ENCODE results near the gene TRNAU1AP. TPM values are rescaled to one million over a fixed set of nuclear protein-coding genes. Genes with fewer than 3 reads are reported as not detected.
"Not testable (repeated sequence)": the region's sequence is repeated elsewhere in the genome, so short reads cannot be mapped to it uniquely, and the experiment has no call there.

The TRNAU1AP gene
- total and polyA plus RNA-seq, 8 donors = 26.1 to 34.6 (median 30.2) TPM

- Histone ChIP-seq H3K27me3 (no peaks in the 10 kb centered on the region), H3K27ac (peak overlapping the region; percentile 91 to 92), H3K9me3 (no peaks in the 10 kb centered on the region), H3K4me3 (peak overlapping the region; percentile 74 to 86), H3K4me1 (peaks cover 21 to 40% of the 10 kb centered on the region in 2 donors), H3K36me3 (peaks cover 0 to 46% of the 10 kb centered on the region in 2 donors)
- DNase-seq (peak in 2 of 4 donors; percentile 40 to 46), ATAC-seq (peak; percentile 48)
- intact Hi-C loops (cut with DNase I) = no loop called here
- no peak for TF ChIP-seq CTCF (IDR thresholded peaks at IDR 0.05)
Measured at GRCh38 chr1:28580722-28581530, 28.0 kb downstream of the TRNAU1AP start.

- H3K9me3 ChIP-seq = no peaks in the 10 kb centered on the region
- H3K27ac ChIP-seq = peak overlapping the region; percentile 91 to 92
- peaks cover 0 to 39% of the 10 kb centered on the region in 2 donors for H3K36me3 ChIP-seq
- peaks cover 21 to 40% of the 10 kb centered on the region in 2 donors for H3K4me1 ChIP-seq
- H3K4me3 ChIP-seq = peak overlapping the region; percentile 74 to 86
- H3K27me3 ChIP-seq = no peaks in the 10 kb centered on the region
- DNase-seq = peak; percentile 94 to 98 (median 97)
- ATAC-seq = peak; percentile 98
- TF ChIP-seq CTCF (IDR thresholded peaks at IDR 0.05) = no peak
- intact Hi-C loops (cut with DNase I) = no loop called here
Measured at GRCh38 chr1:28581531-28582247, 28.8 kb downstream of the TRNAU1AP start.

- DNase-seq = peak in 1 of 4 donors; percentile 37
- Histone ChIP-seq H3K9me3 (no peaks in the 10 kb centered on the region), H3K27me3 (no peaks in the 10 kb centered on the region), H3K27ac (peak overlapping the region; percentile 91 to 92), H3K36me3 (peaks cover 0 to 33% of the 10 kb centered on the region in 2 donors), H3K4me1 (peaks cover 21 to 40% of the 10 kb centered on the region in 2 donors), H3K4me3 (peak overlapping the region; percentile 74 to 86)
- TF ChIP-seq CTCF (IDR thresholded peaks at IDR 0.05) = no peak
- ATAC-seq = peak; percentile 18
- intact Hi-C loops (cut with DNase I) = no loop called here
Measured at GRCh38 chr1:28582248-28582615, 29.3 kb downstream of the TRNAU1AP start.

- intact Hi-C loops (cut with DNase I); H3K9me3 ChIP-seq; H3K36me3 ChIP-seq; ATAC-seq; H3K4me3 ChIP-seq; DNase-seq; H3K27me3 ChIP-seq; H3K27ac ChIP-seq: not testable (repeated sequence)
- peaks cover 3 to 23% of the 10 kb centered on the region in 2 donors for H3K4me1 ChIP-seq
Measured at GRCh38 chr1:28586585-28587391, 33.9 kb downstream of the TRNAU1AP start.

- Histone ChIP-seq H3K4me3 (peak within 1 kb of the TSS; percentile 44 to 54), H3K27ac (peak within 1 kb of the TSS in 1 of 2 donors; percentile 7), H3K36me3 (peaks cover 0 to 4% of the 10 kb centered on the region in 2 donors), H3K27me3 (no peaks in the 10 kb centered on the region), H3K4me1 (peaks cover 0 to 23% of the 10 kb centered on the region in 2 donors), H3K9me3 (no peaks in the 10 kb centered on the region)
- DNase-seq = peak; percentile 50 to 83 (median 64)
- no peak for TF ChIP-seq CTCF (IDR thresholded peaks at IDR 0.05)
- intact Hi-C loops (cut with DNase I) = no loop called here
- ATAC-seq = peak; percentile 80
Measured at GRCh38 chr1:28591708-28592320, 38.9 kb downstream of the TRNAU1AP start, which contains the start of gene RAB42. TSS of gene RAB42 (plus strand) at chr1:28592265. CDS start at chr1:28592512, 247 bp downstream.

All from left lung (tissue), 10 donors.